ENCODE measurements around the gene PTPRK. TPM values are rescaled to one million over a fixed set of nuclear protein-coding genes. Genes with fewer than 3 reads are reported as not detected.

The PTPRK gene
- total and polyA plus RNA-seq, 10 of the 15 experiments (the other 5 are each of a cell fraction or from before 2014, with no cell fraction given): 0.23 to 1.9 (median 0.55) TPM

GRCh38 chr6:128275681-128276080 lies 244.7 kb downstream of the PTPRK start:
- Histone ChIP-seq H3K79me2 (ENCODE audit: control insufficient read depth, insufficient read depth, low read length) (no peaks in the 10 kb centered on the region), H3K27me3 (replicated peaks in 1 of 2; ENCODE audit: control insufficient read depth in 2 of 2, insufficient read depth in 2 of 2, low read length in 1 of 2) (no peaks in the 10 kb centered on the region), H3K4me3 (no peak overlapping the region), H3K36me3 (ENCODE audit: control insufficient read depth in 2 of 2, insufficient read depth in 2 of 2, low read length in 1 of 2) (no peaks in the 10 kb centered on the region), H3K4me1 (ENCODE audit: control insufficient read depth, insufficient read depth, low read length) (no peaks in the 10 kb centered on the region), H3K27ac (ENCODE audit: control insufficient read depth, insufficient read depth) (no peak overlapping the region), H3K4me2 (ENCODE audit: control insufficient read depth, insufficient read depth) (no peak overlapping the region), H3K9me3 (replicated peaks; ENCODE audit: control insufficient read depth, insufficient read depth, low read length) (no peaks in the 10 kb centered on the region), H4K20me1 (ENCODE audit: control insufficient read depth, insufficient read depth) (no peaks in the 10 kb centered on the region), H3K9ac (ENCODE audit: control insufficient read depth, insufficient read depth, low read length) (no peak overlapping the region), H2AFZ (ENCODE audit: control insufficient read depth, low read depth, low read length) (no peak overlapping the region)
- TF ChIP-seq NRF1 (conservative IDR thresholded peaks at IDR 0.05; ENCODE audit: low read depth, low read length) (no peak), IRF5 (IDR thresholded peaks at IDR 0.05; ENCODE audit: borderline replicate concordance) (no peak), MEF2B (IDR thresholded peaks at IDR 0.05; ENCODE audit: partially characterized antibody, poor library complexity, severe bottlenecking) (no peak), NR2C1 (IDR thresholded peaks at IDR 0.05) (no peak), ZNF622 (IDR thresholded peaks at IDR 0.05) (no peak), ETV6 (conservative IDR thresholded peaks at IDR 0.05 in 1 of 2, IDR thresholded peaks at IDR 0.05 in 1 of 2; ENCODE audit: borderline replicate concordance in 1 of 2, low read depth in 1 of 2) (no peak), IKZF2 (IDR thresholded peaks at IDR 0.05) (no peak), POLR2AphosphoS2 (IDR thresholded peaks at IDR 0.05; ENCODE audit: low read depth, low read length) (no peak), ZNF274 (IDR thresholded peaks at IDR 0.05; ENCODE audit: insufficient read depth, insufficient read length) (no peak), SREBF2 (IDR thresholded peaks at IDR 0.05; ENCODE audit: low read length) (no peak), MXI1 (IDR thresholded peaks at IDR 0.05; ENCODE audit: low read depth, low read length) (no peak), CHD4 (IDR thresholded peaks at IDR 0.05) (no peak), CREB1 (IDR thresholded peaks at IDR 0.05; ENCODE audit: low read depth) (no peak), BCL11A (IDR thresholded peaks at IDR 0.05; ENCODE audit: low read depth, low read length) (no peak), DPF2 (IDR thresholded peaks at IDR 0.05) (no peak), JUNB (IDR thresholded peaks at IDR 0.05) (no peak), PAX5 (IDR thresholded peaks at IDR 0.05; ENCODE audit: borderline replicate concordance, low read depth, low read length) (no peak)
- in situ Hi-C loops (cut with MboI) (no loop called here), intact Hi-C loops (cut with micrococcal nuclease; ENCODE audit: unreplicated experiment) (no loop called here)
- no TSS peak for BruUV-seq (replicated peaks)
- ATAC-seq (no peak), DNase-seq (ENCODE audit: low read depth, low spot score) (no peak), FAIRE-seq (no peak)
- ChIA-PET SMC1A (ENCODE audit: uncharacterized antibody, unreplicated experiment) (no interaction called here), POLR2A (no interaction called here), CTCF (no interaction called here), RAD21 (ENCODE audit: unreplicated experiment) (no interaction called here)

All from GM12878 (cell line).